ENCODE measurements around the gene MAN1C1. TPM values are rescaled to one million over a fixed set of nuclear protein-coding genes. Genes with fewer than 3 reads are reported as not detected.

Gene MAN1C1
- total RNA-seq, 1 donor from 2014 or later: 6.8 TPM

DNA sequence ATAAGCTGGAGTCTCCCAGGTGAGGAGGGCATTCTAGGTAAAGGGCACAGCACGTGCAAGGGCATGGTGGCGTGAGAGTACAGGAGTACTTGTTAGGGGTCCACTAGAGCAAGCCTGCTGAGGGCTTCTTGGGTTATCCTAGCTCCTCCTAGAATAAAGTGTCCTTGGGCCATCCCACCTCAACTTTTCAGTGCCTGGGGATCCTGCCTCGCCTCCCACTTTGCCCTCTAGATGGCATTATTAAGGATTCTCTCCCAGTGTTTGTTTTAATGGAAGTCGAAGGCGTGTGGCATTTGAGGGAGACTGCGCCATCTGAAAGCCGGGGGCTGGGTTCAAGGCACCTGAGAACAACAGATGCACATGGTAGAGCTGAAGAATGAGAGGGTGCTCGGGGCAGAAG lies 108.9 kb downstream of the MAN1C1 start:
- H3K4me3 ChIP-seq: no peak overlapping the region
- H3K4me3 Mint-ChIP-seq: no peak overlapping the region
- H3K36me3 Mint-ChIP-seq: no peaks in the 10 kb centered on the region
- no peak overlapping the region for H3K27ac ChIP-seq
- H3K27me3 Mint-ChIP-seq (ENCODE audit: insufficient read depth, low read depth): peaks cover 6% of the 10 kb centered on the region
- TF ChIP-seq EZH2phosphoT487 (IDR thresholded peaks at IDR 0.05): no peak
- TF ChIP-seq EZH2 (IDR thresholded peaks at IDR 0.05): no peak
- peak; percentile 19 for TF ChIP-seq CTCF (IDR thresholded peaks at IDR 0.05)
- H2AFZ ChIP-seq (replicated peaks): no peak overlapping the region
- no peaks in the 10 kb centered on the region for H3K9me3 ChIP-seq (ENCODE audit: low read depth)
- H3K27me3 ChIP-seq: no peaks in the 10 kb centered on the region
- no peak for DNase-seq (ENCODE audit: low spot score)
- peak overlapping the region; percentile 61 for H3K27ac Mint-ChIP-seq
- peaks cover 39% of the 10 kb centered on the region for H3F3A ChIP-seq (ENCODE audit: low read depth)
- H3K9me3 Mint-ChIP-seq: no peaks in the 10 kb centered on the region
- no peak overlapping the region for H3K9ac ChIP-seq
- no peaks in the 10 kb centered on the region for H3K36me3 ChIP-seq
- H3K79me2 ChIP-seq (ENCODE audit: low read depth): no peaks in the 10 kb centered on the region
- peaks cover 53% of the 10 kb centered on the region for H3K4me1 ChIP-seq
- peaks cover 46% of the 10 kb centered on the region for H3K4me1 Mint-ChIP-seq
- peak overlapping the region; percentile 33 for H3K4me2 ChIP-seq
- H4K20me1 ChIP-seq (ENCODE audit: low read depth): no peaks in the 10 kb centered on the region

DNA sequence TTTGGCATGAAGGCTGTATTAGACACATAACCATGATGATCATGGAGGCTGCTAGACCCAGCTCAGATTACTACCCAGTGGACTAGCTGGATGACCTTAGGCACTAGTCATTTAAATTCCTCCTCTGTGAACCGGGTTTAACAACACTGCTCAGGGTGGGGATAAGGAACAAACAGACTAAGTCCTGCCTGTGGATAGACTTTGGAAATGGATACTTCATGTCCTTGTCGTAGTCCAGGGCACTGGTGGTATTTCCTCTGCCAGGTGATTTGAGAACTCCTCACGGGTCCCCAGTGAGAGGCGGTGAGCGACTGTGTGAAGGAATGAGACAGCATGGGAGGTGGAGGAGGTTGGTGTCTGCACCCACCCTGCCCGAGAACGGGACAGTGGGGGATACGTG lies 110.5 kb downstream of the MAN1C1 start:
- H3K36me3 Mint-ChIP-seq: no peaks in the 10 kb centered on the region
- H3K27me3 Mint-ChIP-seq (ENCODE audit: insufficient read depth, low read depth): peaks cover 6% of the 10 kb centered on the region
- Histone ChIP-seq H3K27ac (no peak overlapping the region), H2AFZ (replicated peaks) (no peak overlapping the region), H4K20me1 (ENCODE audit: low read depth) (no peaks in the 10 kb centered on the region), H3K79me2 (ENCODE audit: low read depth) (no peaks in the 10 kb centered on the region), H3K4me2 (no peak overlapping the region), H3F3A (ENCODE audit: low read depth) (peaks cover 39% of the 10 kb centered on the region), H3K9me3 (ENCODE audit: low read depth) (no peaks in the 10 kb centered on the region), H3K27me3 (no peaks in the 10 kb centered on the region), H3K4me3 (no peak overlapping the region), H3K4me1 (peaks cover 51% of the 10 kb centered on the region), H3K9ac (no peak overlapping the region), H3K36me3 (no peaks in the 10 kb centered on the region)
- no peak for DNase-seq (ENCODE audit: low spot score)
- TF ChIP-seq EZH2phosphoT487 (IDR thresholded peaks at IDR 0.05) (no peak), CTCF (IDR thresholded peaks at IDR 0.05) (no peak), EZH2 (IDR thresholded peaks at IDR 0.05) (no peak)
- no peaks in the 10 kb centered on the region for H3K9me3 Mint-ChIP-seq
- H3K27ac Mint-ChIP-seq: peak overlapping the region; percentile 92
- peaks cover 54% of the 10 kb centered on the region for H3K4me1 Mint-ChIP-seq
- H3K4me3 Mint-ChIP-seq: no peak overlapping the region

DNA sequence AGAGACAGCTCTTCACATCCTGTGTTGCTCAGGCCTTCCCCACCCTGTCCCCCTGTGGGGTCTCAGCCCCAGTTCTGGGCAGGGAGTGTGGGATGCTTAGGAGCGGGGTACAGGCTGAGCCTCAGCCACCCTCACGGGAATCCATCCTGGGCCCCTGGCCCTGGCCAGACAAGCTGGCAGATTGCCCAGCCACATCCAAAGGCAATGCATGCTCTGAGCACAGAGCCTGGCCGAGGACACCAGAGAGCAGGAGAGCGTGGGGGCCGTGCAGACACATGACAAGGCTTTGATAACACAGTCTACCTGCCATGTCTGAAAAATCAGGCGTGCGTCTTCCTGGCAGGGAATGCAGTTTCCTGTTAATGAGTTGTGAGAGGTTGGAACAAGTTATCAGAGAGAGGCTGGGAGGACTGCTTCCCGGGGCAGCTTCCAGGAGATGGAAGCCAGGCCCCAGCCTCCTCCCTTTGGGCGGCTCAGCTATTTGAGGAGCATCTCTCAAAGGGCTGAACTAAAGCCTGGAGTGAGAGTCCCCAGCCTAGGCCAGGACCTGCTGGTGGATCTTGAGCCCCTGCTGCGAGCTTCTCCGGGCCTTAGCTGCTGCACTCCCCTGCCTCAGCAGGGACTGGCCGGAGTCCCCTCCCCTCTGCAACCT lies 111.2 kb downstream of the MAN1C1 start:
- TF ChIP-seq EZH2 (IDR thresholded peaks at IDR 0.05) (no peak), EZH2phosphoT487 (IDR thresholded peaks at IDR 0.05) (no peak), CTCF (IDR thresholded peaks at IDR 0.05) (no peak)

More for the DNA sequence above, 111.2 kb downstream of the MAN1C1 start:
- peaks cover 39% of the 10 kb centered on the region for H3F3A ChIP-seq (ENCODE audit: low read depth)
- no peaks in the 10 kb centered on the region for H3K9me3 ChIP-seq (ENCODE audit: low read depth)
- Mint-ChIP-seq H3K27ac (peak overlapping the region; percentile 53), H3K27me3 (ENCODE audit: insufficient read depth, low read depth) (peaks cover 6% of the 10 kb centered on the region), H3K4me1 (peaks cover 54% of the 10 kb centered on the region), H3K4me3 (no peak overlapping the region), H3K36me3 (no peaks in the 10 kb centered on the region), H3K9me3 (no peaks in the 10 kb centered on the region)
- no peak overlapping the region for H3K27ac ChIP-seq
- no peaks in the 10 kb centered on the region for H4K20me1 ChIP-seq (ENCODE audit: low read depth)
- peaks cover 45% of the 10 kb centered on the region for H3K4me1 ChIP-seq
- no peak overlapping the region for H2AFZ ChIP-seq (replicated peaks)
- DNase-seq (ENCODE audit: low spot score): peak; percentile 58
- H3K27me3 ChIP-seq: no peaks in the 10 kb centered on the region
- H3K9ac ChIP-seq: no peak overlapping the region
- no peaks in the 10 kb centered on the region for H3K79me2 ChIP-seq (ENCODE audit: low read depth)
- no peaks in the 10 kb centered on the region for H3K36me3 ChIP-seq
- no peak overlapping the region for H3K4me3 ChIP-seq
- peak overlapping the region; percentile 17 for H3K4me2 ChIP-seq

All from neural progenitor cell (in vitro differentiated cells).